Loucy (cell line): Measurements from ENCODE around the gene SLC16A10.

ENCODE experiments used
- H2AFZ ChIP-seq: fragments of 200-600 bp; sonication (generic); 2 replicates; pipeline ENCODE4 v1.6.0; 2016; ENCODE audit warnings: antibody characterized with exemption, mild to moderate bottlenecking, low read length, moderate library complexity
- H3F3A ChIP-seq: fragments of 200-600 bp; 2 replicates; pipeline ENCODE4 v1.6.0; 2016; ENCODE audit warnings: antibody characterized with exemption, low read depth, mild to moderate bottlenecking
- H3K27me3 ChIP-seq: fragments of 200-600 bp; sonication (generic); 2 replicates; pipeline ENCODE4 v1.6.1; 2014; ENCODE audit warnings: low read length, mild to moderate bottlenecking; ENCODE audit not compliant: insufficient read depth, poor library complexity, severe bottlenecking
- H3K36me3 ChIP-seq: fragments of 200-600 bp; sonication (generic); 2 replicates; pipeline ENCODE4 v1.6.1; 2016; ENCODE audit warnings: low read length; ENCODE audit not compliant: insufficient read depth
- H3K4me1 ChIP-seq: fragments of 200-600 bp; sonication (generic); 2 replicates; pipeline ENCODE4 v1.5.1; 2014; ENCODE audit warnings: low read length, mild to moderate bottlenecking; ENCODE audit not compliant: insufficient read depth, poor library complexity, severe bottlenecking
- H3K4me2 ChIP-seq: fragments of 200-600 bp; sonication (generic); 2 replicates; pipeline ENCODE4 v1.6.0; 2014; ENCODE audit warnings: antibody characterized with exemption, low read length, low read depth, mild to moderate bottlenecking; ENCODE audit not compliant: poor library complexity, severe bottlenecking
- H3K4me3 ChIP-seq: fragments of 200-600 bp; sonication (generic); 2 replicates; pipeline ENCODE4 v1.5.1; 2014; ENCODE audit warnings: low read length, mild to moderate bottlenecking, mixed read lengths; ENCODE audit not compliant: poor library complexity, severe bottlenecking
- H3K79me2 ChIP-seq: fragments of 200-600 bp; sonication (generic); 2 replicates; pipeline ENCODE4 v1.6.1; 2014; ENCODE audit warnings: low read length; ENCODE audit not compliant: insufficient read depth
- H3K9ac ChIP-seq: fragments of 200-600 bp; sonication (generic); 2 replicates; pipeline ENCODE4 v1.6.0; 2014; ENCODE audit warnings: mild to moderate bottlenecking, low read depth, low read length, moderate library complexity; ENCODE audit not compliant: poor library complexity, severe bottlenecking
- H3K9me2 ChIP-seq: fragments of 200-600 bp; sonication (generic); replicated peaks from 2 replicates; pipeline ENCODE4 v1.6.1; 2016; ENCODE audit warnings: low read depth, low read length, mixed read lengths
- H3K9me3 ChIP-seq: fragments of 200-600 bp; sonication (generic); 2 replicates; pipeline ENCODE4 v1.6.1; 2014; ENCODE audit warnings: mild to moderate bottlenecking, antibody characterized with exemption, low read length, low read depth; ENCODE audit not compliant: insufficient read depth
- H4K20me1 ChIP-seq: fragments of 200-600 bp; sonication (generic); 2 replicates; pipeline ENCODE4 v1.6.0; 2014; ENCODE audit warnings: antibody characterized with exemption, low read length, mild to moderate bottlenecking; ENCODE audit not compliant: insufficient read depth, poor library complexity, severe bottlenecking
- EZH2phosphoT487 ChIP-seq: fragments of 200-600 bp; IDR thresholded peaks from 2 replicates; pipeline ENCODE4 v1.6.1; 2018; ENCODE audit warnings: antibody characterized with exemption, mild to moderate bottlenecking, moderate library complexity, borderline replicate concordance
- TF ChIP-seq, protein P1 (sequence below): fragments of 200-600 bp; sonication (generic); conservative IDR thresholded peaks from 2 replicates; pipeline ENCODE4 v1.5.1; 2014; ENCODE audit warnings: mild to moderate bottlenecking, antibody characterized with exemption, low read length

The SLC16A10 gene

DNA sequence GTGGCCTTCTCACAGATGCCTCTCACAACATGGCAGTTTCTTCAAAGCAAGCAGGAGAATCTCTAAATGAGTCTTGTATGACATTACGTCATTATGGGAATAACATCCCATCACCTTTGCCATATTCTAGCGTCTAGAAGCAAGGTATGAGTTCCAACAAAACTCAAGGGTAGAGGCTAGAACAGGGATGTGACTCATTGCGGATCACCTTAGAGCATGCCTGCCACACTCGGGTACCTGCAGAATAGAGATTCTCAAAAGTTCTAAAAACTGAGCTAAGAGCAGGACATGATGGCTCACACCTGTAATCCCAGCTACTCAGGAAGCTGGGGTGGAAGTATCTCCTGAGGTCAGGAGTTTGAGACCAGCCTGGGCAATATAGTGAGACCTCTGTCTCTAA, 182.8 kb downstream of the SLC16A10 start:
- Histone ChIP-seq H4K20me1 (no peaks in the 10 kb centered on the region), H3K9me3 (peaks cover 8% of the 10 kb centered on the region; the same call in 1 of the 2 replicates), H3K4me3 (no peak overlapping the region), H3K4me1 (peaks cover 17% of the 10 kb centered on the region), H3K27me3 (no peaks in the 10 kb centered on the region), H3F3A (no peaks in the 10 kb centered on the region), H3K36me3 (peaks cover 14% of the 10 kb centered on the region; the same call in 1 of the 2 replicates), H3K79me2 (no peaks in the 10 kb centered on the region), H3K9me2 (no peaks in the 10 kb centered on the region), H2AFZ (no peak overlapping the region), H3K4me2 (no peak overlapping the region), H3K9ac (no peak overlapping the region)
- TF ChIP-seq, protein P1, sequence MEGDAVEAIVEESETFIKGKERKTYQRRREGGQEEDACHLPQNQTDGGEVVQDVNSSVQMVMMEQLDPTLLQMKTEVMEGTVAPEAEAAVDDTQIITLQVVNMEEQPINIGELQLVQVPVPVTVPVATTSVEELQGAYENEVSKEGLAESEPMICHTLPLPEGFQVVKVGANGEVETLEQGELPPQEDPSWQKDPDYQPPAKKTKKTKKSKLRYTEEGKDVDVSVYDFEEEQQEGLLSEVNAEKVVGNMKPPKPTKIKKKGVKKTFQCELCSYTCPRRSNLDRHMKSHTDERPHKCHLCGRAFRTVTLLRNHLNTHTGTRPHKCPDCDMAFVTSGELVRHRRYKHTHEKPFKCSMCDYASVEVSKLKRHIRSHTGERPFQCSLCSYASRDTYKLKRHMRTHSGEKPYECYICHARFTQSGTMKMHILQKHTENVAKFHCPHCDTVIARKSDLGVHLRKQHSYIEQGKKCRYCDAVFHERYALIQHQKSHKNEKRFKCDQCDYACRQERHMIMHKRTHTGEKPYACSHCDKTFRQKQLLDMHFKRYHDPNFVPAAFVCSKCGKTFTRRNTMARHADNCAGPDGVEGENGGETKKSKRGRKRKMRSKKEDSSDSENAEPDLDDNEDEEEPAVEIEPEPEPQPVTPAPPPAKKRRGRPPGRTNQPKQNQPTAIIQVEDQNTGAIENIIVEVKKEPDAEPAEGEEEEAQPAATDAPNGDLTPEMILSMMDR, result no peak
- no peak for TF ChIP-seq EZH2phosphoT487

DNA sequence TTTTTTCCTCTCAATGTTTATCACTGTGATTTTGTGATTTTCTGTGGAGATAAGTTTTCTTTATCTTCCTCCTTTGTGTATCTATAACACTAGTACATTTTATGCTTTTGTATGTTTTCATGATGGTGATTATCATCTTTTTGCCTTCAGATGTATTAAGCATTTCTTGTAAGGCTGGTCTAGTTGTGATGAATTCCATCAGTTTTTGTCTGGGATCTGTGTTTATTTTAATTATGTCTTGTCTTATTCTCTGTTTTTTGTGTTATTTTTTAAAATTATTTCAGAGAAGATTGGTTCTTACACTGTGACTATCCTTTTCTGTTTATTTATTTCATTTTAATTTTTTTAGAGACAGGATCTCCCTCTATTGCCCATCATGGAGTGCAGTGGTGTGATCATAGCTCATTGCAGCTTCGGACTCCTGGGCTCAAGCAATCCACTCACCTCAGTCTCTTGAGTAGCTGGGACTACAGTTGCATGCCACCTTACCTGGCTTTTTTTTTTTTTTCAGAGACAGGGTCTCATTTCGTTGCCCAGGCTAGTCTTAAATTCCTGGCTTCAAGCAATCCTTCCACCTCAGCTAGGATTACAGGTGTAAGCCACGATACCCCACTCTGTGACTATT, 187.4 kb downstream of the SLC16A10 start:
- Histone ChIP-seq H3K9ac (no peak overlapping the region), H3K36me3 (peaks cover 43% of the 10 kb centered on the region), H3K4me1 (no peaks in the 10 kb centered on the region), H3K27me3 (no peaks in the 10 kb centered on the region), H3F3A (no peaks in the 10 kb centered on the region), H2AFZ (no peak overlapping the region), H3K4me3 (no peak overlapping the region), H3K4me2 (no peak overlapping the region), H4K20me1 (no peaks in the 10 kb centered on the region), H3K9me3 (peaks cover 9% of the 10 kb centered on the region; the same call in 1 of the 2 replicates), H3K9me2 (no peaks in the 10 kb centered on the region), H3K79me2 (no peaks in the 10 kb centered on the region)
- no peak for TF ChIP-seq EZH2phosphoT487
- TF ChIP-seq, protein P1, result no peak

DNA sequence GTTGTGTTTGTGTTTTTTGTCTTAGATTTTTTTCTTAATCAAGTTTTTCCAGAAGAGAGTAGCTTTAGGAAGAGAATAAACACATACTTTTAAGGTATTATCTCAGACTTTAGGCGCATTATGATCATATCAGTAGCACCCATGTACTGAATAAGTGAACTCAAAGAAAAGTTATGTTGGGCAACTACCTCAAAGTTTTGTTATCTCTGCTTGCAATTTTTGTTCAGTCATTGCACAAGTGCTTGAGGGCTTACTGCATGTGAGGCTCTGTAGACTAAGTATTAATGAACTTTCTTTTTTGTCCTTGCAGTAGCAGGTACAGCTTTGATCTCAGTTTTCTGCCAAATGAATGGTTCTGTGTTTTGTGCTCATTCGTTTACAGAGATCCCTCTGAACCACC, 189.0 kb downstream of the SLC16A10 start:
- peaks cover 53% of the 10 kb centered on the region for H3K36me3 ChIP-seq
- no peak overlapping the region for H2AFZ ChIP-seq
- no peaks in the 10 kb centered on the region for H3K9me2 ChIP-seq
- TF ChIP-seq EZH2phosphoT487, result no peak
- TF ChIP-seq, protein P1, result no peak
- H3K4me2 ChIP-seq, result no peak overlapping the region
- no peaks in the 10 kb centered on the region for H3F3A ChIP-seq
- no peaks in the 10 kb centered on the region for H3K79me2 ChIP-seq
- no peaks in the 10 kb centered on the region for H3K27me3 ChIP-seq
- H3K9me3 ChIP-seq, result peaks cover 9% of the 10 kb centered on the region; the same call in 1 of the 2 replicates
- H3K4me1 ChIP-seq, result no peaks in the 10 kb centered on the region
- H3K4me3 ChIP-seq, result no peak overlapping the region
- no peaks in the 10 kb centered on the region for H4K20me1 ChIP-seq
- no peak overlapping the region for H3K9ac ChIP-seq
